Kasumi-1 (cell line): ENCODE measurements around the gene PHF13.
A peak's percentile ranks its signal among the peaks of the same experiment; 100 is the strongest.
"Not testable (repeated sequence)": the region's sequence is repeated elsewhere in the genome, so short reads cannot be mapped to it uniquely, and the experiment has no call there.

ENCODE experiments used
- DNase-seq, 2 experiments: peaks; one replicate each; lab custom pipeline; 2025; lab: John Stamatoyannopoulos, UW

PHF13 gene

GRCh38 chr1:6587261-6588005, 26.1 kb upstream of the PHF13 start:
- DNase-seq, result no peak

- DNase-seq, result no peak
Measured at GRCh38 chr1:6588128-6588892, 25.2 kb upstream of the PHF13 start.

- peak; percentile 74 to 84 for DNase-seq
Measured at GRCh38 chr1:6588893-6589520, 24.5 kb upstream of the PHF13 start.

GRCh38 chr1:6590046-6590445, 23.5 kb upstream of the PHF13 start:
- DNase-seq, result no peak

- DNase-seq, result peak; percentile 17 to 19
Measured at GRCh38 chr1:6591222-6591621, 22.3 kb upstream of the PHF13 start.

GRCh38 chr1:6591644-6592043, 21.9 kb upstream of the PHF13 start:
- DNase-seq, result no peak

GRCh38 chr1:6592441-6592840, 21.1 kb upstream of the PHF13 start:
- DNase-seq, result no peak

- DNase-seq, result no peak
Measured at GRCh38 chr1:6592865-6593593, 20.5 kb upstream of the PHF13 start.

- no peak for DNase-seq
Measured at GRCh38 chr1:6593810-6594209, 19.7 kb upstream of the PHF13 start.

GRCh38 chr1:6594977-6595740, 18.4 kb upstream of the PHF13 start:
- no peak for DNase-seq

- no peak for DNase-seq
Measured at GRCh38 chr1:6596351-6596750, 17.2 kb upstream of the PHF13 start.

- no peak for DNase-seq
Measured at GRCh38 chr1:6596886-6597776, 16.4 kb upstream of the PHF13 start.

- DNase-seq, result no peak
Measured at GRCh38 chr1:6597777-6598131, 15.8 kb upstream of the PHF13 start.

GRCh38 chr1:6599141-6599975, 14.2 kb upstream of the PHF13 start:
- peak; percentile 89 to 92 for DNase-seq

GRCh38 chr1:6599991-6600390, 13.5 kb upstream of the PHF13 start:
- DNase-seq, result not testable (repeated sequence)

- DNase-seq, result no peak
Measured at GRCh38 chr1:6600410-6601048, 13.0 kb upstream of the PHF13 start.

GRCh38 chr1:6601049-6601922, 12.2 kb upstream of the PHF13 start:
- peak; percentile 58 to 76 for DNase-seq
